Hepatocyte (in vitro differentiated cells): ENCODE results near the gene KIF18B. TPM values are rescaled to one million over a fixed set of nuclear protein-coding genes. Genes with fewer than 3 reads are reported as not detected.

Experiments used
- DNase-seq: peaks from one replicate; pipeline ENCODE4 v3.0.0-alpha.2; 2016; ENCODE audit warnings: low spot score
- H2AFZ ChIP-seq: fragments of 200-600 bp; sonication (generic); 2 replicates; pipeline ENCODE4 v1.6.0; 2016; ENCODE audit warnings: antibody characterized with exemption, mild to moderate bottlenecking
- H3K27ac ChIP-seq: fragments of 200-600 bp; sonication (generic); 2 replicates; pipeline ENCODE4 v1.5.1; 2016; ENCODE audit warnings: mild to moderate bottlenecking
- H3K27me3 ChIP-seq: fragments of 200-600 bp; sonication (generic); 2 replicates; pipeline ENCODE4 v1.6.1; 2016
- H3K36me3 ChIP-seq: fragments of 200-600 bp; sonication (generic); replicated peaks from 2 replicates; pipeline ENCODE4 v1.5.1; 2016; ENCODE audit warnings: low read depth; ENCODE audit not compliant: insufficient read depth
- H3K4me1 ChIP-seq: fragments of 200-600 bp; sonication (generic); 2 replicates; pipeline ENCODE4 v1.5.1; 2016; ENCODE audit warnings: mild to moderate bottlenecking, moderate library complexity; ENCODE audit not compliant: insufficient read depth
- H3K4me2 ChIP-seq: fragments of 200-600 bp; sonication (generic); 2 replicates; pipeline ENCODE4 v1.6.0; 2016
- H3K4me3 ChIP-seq: fragments of 200-600 bp; sonication (generic); 2 replicates; pipeline ENCODE4 v1.5.1; 2016; ENCODE audit warnings: mild to moderate bottlenecking
- H3K79me2 ChIP-seq: fragments of 200-600 bp; sonication (generic); 2 replicates; pipeline ENCODE4 v1.6.0; 2017; ENCODE audit warnings: mild to moderate bottlenecking
- H3K9me2 ChIP-seq: fragments of 200-600 bp; sonication (generic); replicated peaks from 2 replicates; pipeline ENCODE4 v1.6.0; 2017; ENCODE audit warnings: mild to moderate bottlenecking; ENCODE audit not compliant: insufficient read depth
- H3K9me3 ChIP-seq: fragments of 200-600 bp; sonication (generic); 2 replicates; pipeline ENCODE4 v1.5.1; 2016; ENCODE audit warnings: low read depth, mild to moderate bottlenecking
- H4K20me1 ChIP-seq: fragments of 200-600 bp; sonication (generic); 2 replicates; pipeline ENCODE4 v1.6.0; 2016; ENCODE audit warnings: mild to moderate bottlenecking; ENCODE audit not compliant: insufficient read depth, poor library complexity, severe bottlenecking
- EZH2 ChIP-seq: fragments of 200-600 bp; sonication (generic); IDR thresholded peaks from 2 replicates; pipeline ENCODE4 v1.6.1; 2016; ENCODE audit warnings: antibody characterized with exemption, mild to moderate bottlenecking, borderline replicate concordance
- EZH2phosphoT487 ChIP-seq: fragments of 200-600 bp; sonication (generic); IDR thresholded peaks from one replicate; pipeline ENCODE4 v1.6.1; 2018; ENCODE audit warnings: antibody characterized with exemption, mild to moderate bottlenecking, low read depth, moderate library complexity; ENCODE audit not compliant: unreplicated experiment, severe bottlenecking
- WGBS: methylation state at CpG from one replicate; pipeline ENCODE4 v1.1.6; 2016; ENCODE audit warnings: low lambda C conversion rate; ENCODE audit errors: missing lambda C conversion rate; 5-methylcytosine and 5-hydroxymethylcytosine counted together
- polyA plus RNA-seq: library from polyadenylated mRNA; unstranded; fragments of >200 nt; fragmentation: Nextera tagmentation; extraction: Ambion mirVana; gene quantifications from 2 replicates; pipeline ENCODE4 v1.2.1, GENCODE V29; 2016
- total RNA-seq: library from RNA; depleted of rRNA; stranded (reverse); fragments of >200 nt; gene quantifications from 2 replicates; pipeline ENCODE4 v1.2.3, GENCODE V29; 2014
- TF ChIP-seq, protein P1 (sequence below): fragments of 200-600 bp; sonication (generic); IDR thresholded peaks from 2 replicates; pipeline ENCODE4 v1.5.1; 2016; ENCODE audit warnings: antibody characterized with exemption, mild to moderate bottlenecking; ENCODE audit not compliant: poor library complexity

The KIF18B gene
- total and polyA plus RNA-seq, 2 experiments from 2014 or later: 1.8 to 4.3 TPM

DNA sequence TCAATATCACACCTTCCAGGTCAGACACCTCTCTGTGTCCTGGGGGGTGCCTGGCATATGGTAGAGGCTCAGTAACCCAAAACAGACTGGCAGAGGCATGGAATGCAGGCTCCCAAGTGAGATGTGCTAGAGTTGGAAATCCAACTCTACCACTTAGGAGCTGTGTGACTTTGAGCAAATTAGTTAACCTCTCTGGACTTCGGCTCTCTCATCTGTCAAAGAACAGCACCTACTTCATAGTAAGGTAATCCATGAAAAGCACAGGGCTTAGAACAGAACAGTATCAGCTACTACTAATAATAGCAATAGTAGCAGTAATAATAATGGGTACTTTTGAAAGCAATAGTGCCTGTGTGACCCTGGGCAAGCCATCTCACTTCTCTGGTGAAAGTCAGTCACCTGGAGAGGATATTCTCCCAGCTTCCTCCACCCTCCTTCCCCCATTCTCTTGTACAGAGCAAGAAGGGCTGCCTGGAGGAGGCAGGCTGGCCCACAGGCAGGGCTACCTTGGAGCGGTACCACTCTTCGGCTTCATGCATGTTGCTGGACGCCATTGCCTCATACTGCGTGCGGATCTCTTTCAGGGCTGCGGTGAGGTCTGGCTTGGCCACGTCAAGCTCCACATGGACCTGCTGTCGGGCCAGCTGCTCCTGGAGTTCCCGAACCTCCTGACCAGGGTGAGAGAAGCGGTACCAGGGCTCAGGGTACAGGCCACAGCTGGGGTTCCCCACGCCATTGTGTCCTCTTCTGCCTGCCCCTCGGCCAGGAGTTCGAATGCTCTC is 34.6 kb downstream of the KIF18B start:
- WGBS: 94% methylated on average over 14 of the region's 14 CpGs
- Histone ChIP-seq H3K79me2 (no peaks in the 10 kb centered on the region), H2AFZ (no peak overlapping the region), H3K27ac (no peak overlapping the region), H3K4me3 (no peak overlapping the region), H3K9me3 (no peaks in the 10 kb centered on the region), H3K27me3 (peaks cover 4% of the 10 kb centered on the region), H3K4me2 (no peak overlapping the region), H3K4me1 (peaks cover 9% of the 10 kb centered on the region), H3K9me2 (no peaks in the 10 kb centered on the region), H4K20me1 (no peaks in the 10 kb centered on the region), H3K36me3 (no peaks in the 10 kb centered on the region)
- TF ChIP-seq, protein P1, sequence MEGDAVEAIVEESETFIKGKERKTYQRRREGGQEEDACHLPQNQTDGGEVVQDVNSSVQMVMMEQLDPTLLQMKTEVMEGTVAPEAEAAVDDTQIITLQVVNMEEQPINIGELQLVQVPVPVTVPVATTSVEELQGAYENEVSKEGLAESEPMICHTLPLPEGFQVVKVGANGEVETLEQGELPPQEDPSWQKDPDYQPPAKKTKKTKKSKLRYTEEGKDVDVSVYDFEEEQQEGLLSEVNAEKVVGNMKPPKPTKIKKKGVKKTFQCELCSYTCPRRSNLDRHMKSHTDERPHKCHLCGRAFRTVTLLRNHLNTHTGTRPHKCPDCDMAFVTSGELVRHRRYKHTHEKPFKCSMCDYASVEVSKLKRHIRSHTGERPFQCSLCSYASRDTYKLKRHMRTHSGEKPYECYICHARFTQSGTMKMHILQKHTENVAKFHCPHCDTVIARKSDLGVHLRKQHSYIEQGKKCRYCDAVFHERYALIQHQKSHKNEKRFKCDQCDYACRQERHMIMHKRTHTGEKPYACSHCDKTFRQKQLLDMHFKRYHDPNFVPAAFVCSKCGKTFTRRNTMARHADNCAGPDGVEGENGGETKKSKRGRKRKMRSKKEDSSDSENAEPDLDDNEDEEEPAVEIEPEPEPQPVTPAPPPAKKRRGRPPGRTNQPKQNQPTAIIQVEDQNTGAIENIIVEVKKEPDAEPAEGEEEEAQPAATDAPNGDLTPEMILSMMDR: no peak
- TF ChIP-seq EZH2phosphoT487 (no peak), EZH2 (no peak)
- DNase-seq: no peak

DNA sequence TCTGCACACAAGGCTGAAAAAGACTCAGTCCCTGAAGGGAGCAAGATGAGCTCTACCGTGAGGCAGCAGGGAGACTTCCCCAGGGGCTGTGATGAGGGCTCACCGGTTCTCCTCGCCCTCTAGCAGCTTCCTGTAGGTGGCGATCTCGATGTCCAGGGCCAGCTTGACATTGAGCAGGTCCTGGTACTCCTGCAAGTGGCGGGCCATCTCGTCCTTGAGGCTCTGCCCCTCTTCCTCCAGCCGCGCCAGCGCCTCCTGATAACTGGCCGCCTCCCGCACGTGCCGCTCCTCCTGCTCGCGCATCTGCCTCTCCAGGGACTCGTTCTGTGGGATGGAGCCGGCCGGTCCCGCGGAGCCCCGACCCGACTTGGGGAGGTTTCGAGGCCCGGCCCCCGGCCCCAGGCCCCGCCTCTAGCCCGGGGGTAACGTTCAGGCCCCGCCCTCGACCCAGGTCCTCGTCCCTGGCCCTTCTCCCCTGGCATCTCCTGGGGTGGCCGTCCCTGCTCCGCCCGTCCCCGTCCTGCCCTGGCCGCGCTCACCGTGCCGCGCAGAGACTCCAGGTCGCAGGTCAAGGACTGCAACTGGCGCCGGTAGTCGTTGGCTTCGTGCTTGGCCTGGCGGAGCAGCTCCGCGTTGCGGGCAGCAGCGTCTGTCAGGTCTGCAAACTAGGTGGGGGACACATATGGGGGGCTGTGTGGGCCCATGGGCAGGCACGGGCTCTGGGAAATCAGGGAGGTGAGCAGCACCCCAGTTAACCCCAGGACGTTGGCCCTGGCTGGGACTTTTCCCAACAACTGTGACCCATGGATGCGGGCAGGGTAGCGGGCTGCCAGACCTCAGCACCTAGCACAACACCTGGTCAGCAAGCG is 36.2 kb downstream of the KIF18B start:
- peaks cover 4% of the 10 kb centered on the region for H3K27me3 ChIP-seq
- peaks cover 9% of the 10 kb centered on the region for H3K4me1 ChIP-seq
- TF ChIP-seq, protein P1: peak; percentile 53
- TF ChIP-seq EZH2: no peak
- no peaks in the 10 kb centered on the region for H3K36me3 ChIP-seq
- no peaks in the 10 kb centered on the region for H3K79me2 ChIP-seq
- WGBS: 25% methylated on average over 37 of the region's 56 CpGs
- no peaks in the 10 kb centered on the region for H4K20me1 ChIP-seq
- no peak overlapping the region for H3K27ac ChIP-seq
- peak overlapping the region; percentile 35 for H2AFZ ChIP-seq
- H3K4me2 ChIP-seq: peak overlapping the region; percentile 85
- H3K4me3 ChIP-seq: no peak overlapping the region
- no peaks in the 10 kb centered on the region for H3K9me2 ChIP-seq
- H3K9me3 ChIP-seq: no peaks in the 10 kb centered on the region
- DNase-seq: peak; percentile 76

DNA sequence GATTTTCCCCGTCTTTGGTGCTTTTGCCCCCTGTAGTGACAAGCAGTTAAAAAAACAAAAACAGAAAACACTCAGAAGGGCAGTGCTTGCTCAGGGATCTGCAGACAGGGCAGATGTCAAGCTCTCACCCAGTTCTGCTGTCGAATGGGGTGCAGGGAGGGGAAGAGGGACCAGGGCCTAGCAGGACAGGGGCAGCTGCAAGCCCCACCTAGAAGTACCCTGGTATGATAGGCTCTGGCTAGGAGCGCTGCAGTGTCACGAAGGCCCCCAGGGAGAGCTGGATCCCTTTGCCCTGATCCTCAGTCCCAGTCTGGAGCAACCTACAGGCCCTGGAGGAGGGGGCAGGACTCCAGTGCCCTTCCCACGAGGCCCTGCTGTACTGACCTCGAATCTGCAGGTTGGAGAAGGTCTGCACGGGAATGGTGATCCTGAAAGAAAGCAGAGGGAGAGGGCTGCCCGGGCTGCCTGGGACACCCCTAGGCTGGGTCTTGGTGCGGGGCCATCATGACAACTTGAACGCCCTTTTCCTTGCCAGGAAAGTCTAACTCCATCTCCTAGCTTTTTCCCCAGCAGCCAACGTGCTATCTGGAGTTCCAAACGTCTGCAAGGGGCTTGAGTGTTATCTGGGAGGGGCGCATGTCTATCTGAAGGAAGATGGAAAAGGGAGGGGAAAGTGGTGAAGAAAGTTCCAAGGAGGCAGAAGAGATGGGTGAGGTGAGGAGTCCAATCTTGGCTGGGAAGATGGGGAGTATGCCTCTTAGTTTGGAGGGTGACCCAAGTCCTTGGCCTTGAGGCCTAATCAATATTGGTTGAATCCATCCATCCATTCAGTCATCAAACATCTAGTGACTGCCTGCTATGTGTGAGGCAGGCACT is 37.1 kb downstream of the KIF18B start:
- Histone ChIP-seq H4K20me1 (no peaks in the 10 kb centered on the region), H3K36me3 (no peaks in the 10 kb centered on the region), H3K4me3 (no peak overlapping the region), H3K27me3 (peaks cover 4% of the 10 kb centered on the region), H3K79me2 (no peaks in the 10 kb centered on the region), H3K9me2 (no peaks in the 10 kb centered on the region), H3K4me2 (peak overlapping the region; percentile 85), H3K9me3 (no peaks in the 10 kb centered on the region), H3K27ac (no peak overlapping the region), H3K4me1 (peaks cover 13% of the 10 kb centered on the region), H2AFZ (no peak overlapping the region)
- WGBS: 84% methylated on average over 13 of the region's 13 CpGs
- TF ChIP-seq, protein P1: no peak
- no peak for TF ChIP-seq EZH2
- no peak for TF ChIP-seq EZH2phosphoT487
- no peak for DNase-seq
